ENCODE measurements around the gene TUBG1.

TUBG1 gene

GRCh38 chr17:42609182-42609813 lies at the start of gene TUBG1, which contains the start of gene RETREG3:
Gene TUBG1, plus strand, starts transcription at chr17:42609683. Its CDS starts 55 bp downstream, at chr17:42609738.
Gene RETREG3, minus strand, starts transcription at chr17:42609374. Its CDS starts 50 bp downstream, at chr17:42609324.
- peak; percentile 90 to 100 (median 98) for DNase-seq

GRCh38 chr17:42560246-42560645 lies 49.2 kb upstream of the TUBG1 start:
- DNase-seq, result no peak

GRCh38 chr17:42561897-42562387 lies 47.5 kb upstream of the TUBG1 start, which contains the start of gene COASY:
Gene COASY, plus strand, starts transcription at chr17:42562148. Its CDS starts 475 bp downstream, at chr17:42562623.
- peak; percentile 47 to 95 (median 88) for DNase-seq

GRCh38 chr17:42562388-42563142 lies 46.9 kb upstream of the TUBG1 start:
- DNase-seq, result peak in 3 of 56 donors; percentile 13 to 58 (median 35)

GRCh38 chr17:42563143-42563509 lies 46.4 kb upstream of the TUBG1 start:
- DNase-seq, result no peak

- DNase-seq, result no peak
Measured at GRCh38 chr17:42563543-42563942, 45.9 kb upstream of the TUBG1 start.

GRCh38 chr17:42563950-42564349 lies 45.5 kb upstream of the TUBG1 start:
- DNase-seq, result no peak

GRCh38 chr17:42564815-42565522 lies 44.5 kb upstream of the TUBG1 start:
- no peak for DNase-seq

- DNase-seq, result no peak
Measured at GRCh38 chr17:42565523-42566214, 43.8 kb upstream of the TUBG1 start.

GRCh38 chr17:42566215-42566882 lies 43.1 kb upstream of the TUBG1 start:
- DNase-seq, result no peak

- peak; percentile 49 to 95 (median 84) for DNase-seq
Measured at GRCh38 chr17:42566883-42567573, 42.5 kb upstream of the TUBG1 start, which contains the start of gene MLX. Gene MLX, plus strand, starts transcription at chr17:42567100. Its CDS starts 25 bp downstream, at chr17:42567125.

- DNase-seq, result no peak
Measured at GRCh38 chr17:42568341-42569111, 41.0 kb upstream of the TUBG1 start.

GRCh38 chr17:42571435-42572225 lies 37.9 kb upstream of the TUBG1 start:
- DNase-seq, result no peak

GRCh38 chr17:42573095-42573494 lies 36.4 kb upstream of the TUBG1 start:
- no peak for DNase-seq

- no peak for DNase-seq
Measured at GRCh38 chr17:42574463-42574862, 35.0 kb upstream of the TUBG1 start.

- no peak for DNase-seq
Measured at GRCh38 chr17:42577140-42577531, 32.3 kb upstream of the TUBG1 start.

- peak; percentile 65 to 95 (median 90) for DNase-seq
Measured at GRCh38 chr17:42577532-42578281, 31.8 kb upstream of the TUBG1 start, which contains the start of gene PSMC3IP. Gene PSMC3IP, minus strand, starts transcription at chr17:42577729. Its CDS starts 43 bp downstream, at chr17:42577686.
